Stimulated activated CD8-positive, alpha-beta memory T cell treated with anti-CD3 and anti-CD28 coated beads, Interleukin-4, amount 100 ng/mL, for 1 hour (primary cell): ENCODE data around the gene HENMT1.
"Not testable (repeated sequence)": the region's sequence is repeated elsewhere in the genome, so short reads cannot be mapped to it uniquely, and the experiment has no call there.

Source experiments
- DNase-seq, 2 donors: peaks; one replicate each; pipeline ENCODE4 v3.0.0-alpha.2; 2020; ENCODE audit warnings: low read depth in 2 of 2, low spot score in 1 of 2

The HENMT1 gene

GRCh38 chr1:108671143-108671542, 10.2 kb upstream of the HENMT1 start:
- DNase-seq, result no peak

- DNase-seq, result no peak
Measured at GRCh38 chr1:108670131-108670773, 9.4 kb upstream of the HENMT1 start.

GRCh38 chr1:108669679-108670078, 8.8 kb upstream of the HENMT1 start:
- no peak for DNase-seq

GRCh38 chr1:108668777-108669176, 7.9 kb upstream of the HENMT1 start:
- DNase-seq, result no peak

GRCh38 chr1:108667422-108667821, 6.5 kb upstream of the HENMT1 start:
- not testable (repeated sequence) for DNase-seq

GRCh38 chr1:108665771-108666170, 4.9 kb upstream of the HENMT1 start:
- no peak for DNase-seq

- no peak for DNase-seq
Measured at GRCh38 chr1:108665067-108665466, 4.2 kb upstream of the HENMT1 start.

- DNase-seq, result no peak
Measured at GRCh38 chr1:108664481-108664880, 3.6 kb upstream of the HENMT1 start.

- no peak for DNase-seq
Measured at GRCh38 chr1:108663074-108663473, 2.2 kb upstream of the HENMT1 start.

GRCh38 chr1:108657356-108658080, 3.4 kb downstream of the HENMT1 start:
- DNase-seq, result no peak

GRCh38 chr1:108653431-108654105, 7.3 kb downstream of the HENMT1 start:
- DNase-seq, result no peak

GRCh38 chr1:108646648-108647269, 14.1 kb downstream of the HENMT1 start:
- DNase-seq, result peak; percentile 63 to 69

GRCh38 chr1:108646265-108646647, 14.6 kb downstream of the HENMT1 start:
- no peak for DNase-seq

- no peak for DNase-seq
Measured at GRCh38 chr1:108645564-108646184, 15.2 kb downstream of the HENMT1 start.

GRCh38 chr1:108644984-108645383, 15.9 kb downstream of the HENMT1 start:
- DNase-seq, result no peak

- DNase-seq, result peak in 1 of 2 donors; percentile 21
Measured at GRCh38 chr1:108643492-108644335, 17.2 kb downstream of the HENMT1 start.

GRCh38 chr1:108640863-108641262, 20.0 kb downstream of the HENMT1 start:
- not testable (repeated sequence) for DNase-seq

GRCh38 chr1:108639899-108640560, 20.9 kb downstream of the HENMT1 start:
- peak in 1 of 2 donors; percentile 19 for DNase-seq

- no peak for DNase-seq
Measured at GRCh38 chr1:108636876-108637275, 24.0 kb downstream of the HENMT1 start.

- DNase-seq, result no peak
Measured at GRCh38 chr1:108634521-108634920, 26.4 kb downstream of the HENMT1 start.
